Measurements from ENCODE around the gene MED12L.
"Not testable (repeated sequence)": the region's sequence is repeated elsewhere in the genome, so short reads cannot be mapped to it uniquely, and the experiment has no call there.

MED12L gene, protein sequence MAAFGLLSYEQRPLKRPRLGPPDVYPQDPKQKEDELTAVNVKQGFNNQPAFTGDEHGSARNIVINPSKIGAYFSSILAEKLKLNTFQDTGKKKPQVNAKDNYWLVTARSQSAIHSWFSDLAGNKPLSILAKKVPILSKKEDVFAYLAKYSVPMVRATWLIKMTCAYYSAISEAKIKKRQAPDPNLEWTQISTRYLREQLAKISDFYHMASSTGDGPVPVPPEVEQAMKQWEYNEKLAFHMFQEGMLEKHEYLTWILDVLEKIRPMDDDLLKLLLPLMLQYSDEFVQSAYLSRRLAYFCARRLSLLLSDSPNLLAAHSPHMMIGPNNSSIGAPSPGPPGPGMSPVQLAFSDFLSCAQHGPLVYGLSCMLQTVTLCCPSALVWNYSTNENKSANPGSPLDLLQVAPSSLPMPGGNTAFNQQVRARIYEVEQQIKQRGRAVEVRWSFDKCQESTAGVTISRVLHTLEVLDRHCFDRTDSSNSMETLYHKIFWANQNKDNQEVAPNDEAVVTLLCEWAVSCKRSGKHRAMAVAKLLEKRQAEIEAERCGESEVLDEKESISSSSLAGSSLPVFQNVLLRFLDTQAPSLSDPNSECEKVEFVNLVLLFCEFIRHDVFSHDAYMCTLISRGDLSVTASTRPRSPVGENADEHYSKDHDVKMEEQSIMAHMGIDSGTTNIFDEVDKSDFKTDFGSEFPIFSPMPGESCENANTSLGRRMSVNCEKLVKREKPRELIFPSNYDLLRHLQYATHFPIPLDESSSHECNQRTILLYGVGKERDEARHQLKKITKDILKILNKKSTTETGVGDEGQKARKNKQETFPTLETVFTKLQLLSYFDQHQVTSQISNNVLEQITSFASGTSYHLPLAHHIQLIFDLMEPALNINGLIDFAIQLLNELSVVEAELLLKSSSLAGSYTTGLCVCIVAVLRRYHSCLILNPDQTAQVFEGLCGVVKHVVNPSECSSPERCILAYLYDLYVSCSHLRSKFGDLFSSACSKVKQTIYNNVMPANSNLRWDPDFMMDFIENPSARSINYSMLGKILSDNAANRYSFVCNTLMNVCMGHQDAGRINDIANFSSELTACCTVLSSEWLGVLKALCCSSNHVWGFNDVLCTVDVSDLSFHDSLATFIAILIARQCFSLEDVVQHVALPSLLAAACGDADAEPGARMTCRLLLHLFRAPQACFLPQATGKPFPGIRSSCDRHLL (N-terminal part only)

DNA sequence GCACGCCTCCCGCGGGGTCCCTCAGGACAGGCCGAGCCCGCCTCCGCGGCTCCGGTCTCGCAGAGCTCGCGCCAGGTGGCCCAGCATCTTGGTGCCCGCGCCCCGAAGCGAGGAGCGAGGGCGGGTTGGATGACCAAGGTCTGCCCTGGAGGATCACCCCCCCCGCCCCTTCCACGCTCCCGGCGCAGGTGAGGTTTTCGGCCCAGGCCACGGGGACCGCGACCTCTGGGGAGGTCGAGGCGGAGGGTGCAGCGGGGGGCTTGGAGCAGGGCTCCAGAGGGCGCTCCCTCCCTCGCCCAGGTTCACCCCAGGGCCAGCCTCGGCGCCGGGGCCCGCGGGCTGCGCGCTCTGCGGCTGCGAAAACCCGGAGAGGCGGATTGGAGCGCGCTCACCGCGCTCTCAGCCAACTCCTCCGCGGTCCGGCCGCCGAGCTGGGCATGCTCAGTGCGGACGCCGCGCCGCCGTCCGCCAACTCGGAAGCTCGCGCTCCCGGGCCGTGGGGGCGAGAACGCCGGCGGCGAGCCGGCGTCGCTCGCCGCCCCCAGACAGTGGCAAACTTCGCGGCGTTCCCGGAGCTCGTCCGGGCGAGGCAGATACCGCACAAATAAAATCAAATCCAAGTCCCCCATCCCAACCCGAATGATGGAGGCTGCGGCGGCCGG is at the start of gene MED12L:
TSS of gene MED12L (plus strand) at position 438 of the 662 bp plus-strand sequence. CDS start 1,263 bp downstream, outside the sequence.
- peak; percentile 24 for DNase-seq

DNA sequence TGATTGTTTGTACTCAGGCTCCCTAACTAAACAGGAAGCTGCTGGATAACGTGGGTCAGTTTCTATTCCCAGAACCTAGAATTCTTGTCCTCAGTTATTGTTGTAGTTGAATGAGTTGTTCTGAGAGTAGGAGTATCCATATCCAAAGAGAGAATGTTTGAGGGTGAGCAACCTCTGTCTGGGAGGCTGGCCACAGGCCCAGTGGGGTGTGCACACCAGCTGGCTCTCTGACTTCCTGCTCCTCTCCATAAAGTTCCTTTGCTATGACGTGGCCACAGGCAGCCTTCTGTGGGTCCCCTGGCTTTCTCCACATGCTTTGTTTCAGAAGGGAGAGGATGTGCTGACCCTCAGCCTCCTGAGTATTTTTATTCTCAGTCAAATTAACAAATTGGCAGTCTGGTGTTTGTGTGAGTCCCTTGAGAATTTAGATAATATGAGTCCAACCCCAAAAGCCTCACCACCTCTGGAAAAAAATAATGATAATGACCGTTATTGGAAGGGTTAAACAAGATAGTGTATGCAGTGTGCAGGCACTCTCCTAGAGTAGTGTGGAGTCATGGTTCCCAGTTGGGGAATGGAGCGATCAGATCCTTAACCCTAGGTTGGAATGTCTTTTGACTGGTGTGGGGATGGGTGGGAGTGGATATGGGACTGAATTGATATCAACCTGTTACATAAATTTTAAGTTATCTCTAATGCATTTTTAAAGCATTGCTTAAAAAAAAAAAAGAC is 47.6 kb upstream of the MED12L start:
- no peak for DNase-seq

DNA sequence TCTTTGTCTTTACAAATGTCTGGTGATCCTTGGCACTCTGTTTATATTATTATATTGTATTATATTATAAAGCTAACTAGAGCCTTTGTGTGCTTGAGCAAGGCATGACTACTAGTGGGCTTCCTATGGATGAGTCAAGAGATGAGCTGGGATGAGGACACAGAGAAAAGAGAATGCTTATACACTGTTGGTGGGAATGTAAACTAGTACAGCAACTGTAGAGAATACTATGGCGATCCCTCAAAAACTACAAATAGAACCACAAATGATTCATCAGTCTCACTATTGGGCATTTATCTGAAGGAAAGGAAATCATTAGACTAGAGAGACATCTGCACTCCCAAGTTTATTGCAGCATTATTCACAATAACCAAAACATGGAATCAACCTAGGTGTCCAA is 40.8 kb upstream of the MED12L start:
- no peak for DNase-seq

DNA sequence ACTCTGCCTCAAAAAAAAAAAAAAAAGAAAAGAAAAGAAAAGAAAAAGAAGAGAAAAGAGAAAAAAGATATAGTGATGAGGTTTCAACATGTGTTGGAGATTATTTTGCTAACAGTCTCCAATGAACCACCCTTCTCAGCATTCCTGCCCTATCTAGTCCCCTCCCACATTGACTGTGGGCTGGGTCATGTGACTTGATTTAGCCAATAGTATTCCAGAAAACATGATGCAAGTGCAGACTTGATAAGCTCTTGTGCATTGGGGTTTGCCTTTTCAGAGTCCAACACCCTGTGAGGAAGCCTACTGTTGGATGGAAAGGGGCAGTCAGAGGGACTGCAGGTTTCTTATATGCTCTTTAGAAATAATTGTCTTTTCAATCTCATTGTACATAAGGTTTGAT is 37.8 kb upstream of the MED12L start:
- DNase-seq: no peak

DNA sequence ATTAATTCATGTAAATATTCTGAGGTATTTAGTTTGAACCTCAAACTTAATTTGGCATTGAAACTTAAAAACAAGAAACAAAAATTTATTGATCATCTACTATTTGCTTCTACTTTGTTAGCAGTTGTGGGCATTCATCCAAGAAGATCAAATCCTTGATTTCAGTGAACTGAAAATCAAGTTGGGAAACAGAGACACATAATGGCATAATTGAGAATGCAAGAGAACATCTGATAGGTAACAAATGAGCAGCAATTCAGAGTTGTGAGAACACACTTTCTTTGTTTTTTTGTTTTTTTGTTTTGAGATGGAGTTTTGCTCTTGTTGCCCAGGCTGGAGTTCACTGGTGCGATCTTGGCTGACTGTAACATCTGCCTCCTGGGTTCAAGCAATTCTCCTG is 33.9 kb upstream of the MED12L start:
- DNase-seq: no peak

DNA sequence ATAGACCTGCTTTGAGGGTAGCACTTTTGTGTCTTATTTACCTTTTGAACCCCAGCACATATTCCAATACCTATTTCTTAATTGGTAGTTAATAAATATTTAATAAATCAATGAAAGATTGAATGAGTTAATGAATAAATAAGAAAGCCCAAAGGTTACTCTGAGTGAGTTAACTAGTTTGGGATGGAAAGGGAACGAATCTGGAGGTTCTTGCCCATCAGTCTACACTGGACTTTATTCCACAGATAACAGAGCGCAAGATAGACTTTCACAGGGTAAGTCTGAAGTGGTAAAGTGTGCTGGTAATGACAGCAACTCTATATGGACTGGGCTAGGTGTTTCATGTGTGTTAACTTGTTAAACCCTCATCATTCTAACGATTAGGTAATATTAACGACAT is 33.1 kb upstream of the MED12L start:
- no peak for DNase-seq

DNA sequence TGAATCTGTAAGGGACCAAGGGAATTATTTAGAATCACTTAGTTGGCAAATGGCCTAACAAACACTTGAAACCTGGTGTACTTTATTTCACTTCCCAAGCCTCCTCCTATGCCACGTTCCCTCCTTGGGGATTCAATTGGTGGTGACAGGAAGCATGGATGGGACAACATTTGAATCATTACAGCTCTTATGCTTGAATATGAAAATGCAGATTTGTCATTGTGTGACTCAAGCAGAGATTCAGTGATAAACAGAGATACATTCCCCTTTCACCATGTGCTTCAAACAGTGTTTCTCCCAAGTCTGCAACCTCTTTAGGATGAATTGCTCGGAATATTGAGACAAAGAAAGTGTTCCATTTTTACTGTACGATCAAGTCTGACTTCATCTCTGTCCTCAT is 32.7 kb upstream of the MED12L start:
- no peak for DNase-seq

DNA sequence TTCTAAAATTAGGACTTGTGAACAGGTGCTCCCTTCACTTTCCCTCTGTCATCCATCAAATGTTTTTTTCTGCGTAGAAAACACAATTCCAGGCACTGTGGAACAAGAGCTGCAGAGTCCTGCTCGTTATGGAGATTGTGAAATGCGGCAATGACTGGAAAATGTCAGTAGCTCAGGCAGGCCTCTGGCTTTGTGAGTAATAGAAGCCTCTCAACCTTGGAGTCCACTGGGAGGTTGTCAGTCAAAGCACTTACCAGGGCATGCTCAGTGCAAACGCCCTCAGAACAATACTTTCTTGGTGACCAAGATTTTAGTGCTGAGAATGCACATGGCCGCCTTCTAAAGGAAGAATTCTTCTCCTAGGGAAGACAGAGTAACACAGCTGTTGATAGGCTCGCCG is 26.7 kb upstream of the MED12L start:
- DNase-seq: no peak

DNA sequence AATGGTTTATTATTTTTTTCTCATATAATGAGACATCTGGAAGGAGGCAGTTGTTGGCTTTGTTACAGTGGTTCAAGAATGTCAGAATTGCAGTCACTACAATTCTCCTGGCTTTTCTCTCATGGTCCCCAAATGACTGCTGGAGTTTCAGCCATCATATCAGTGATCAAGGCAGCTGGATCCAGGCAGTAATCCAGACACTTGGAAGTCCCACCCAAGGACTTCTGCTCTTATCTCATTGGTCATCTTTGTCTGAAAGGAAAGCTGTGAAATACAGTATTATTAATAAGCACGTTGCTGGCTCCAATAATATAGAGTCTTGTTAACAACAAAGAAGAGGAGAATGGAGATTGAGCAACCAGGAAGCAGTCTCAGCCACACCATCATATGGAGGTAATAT is 22.9 kb upstream of the MED12L start:
- no peak for DNase-seq

DNA sequence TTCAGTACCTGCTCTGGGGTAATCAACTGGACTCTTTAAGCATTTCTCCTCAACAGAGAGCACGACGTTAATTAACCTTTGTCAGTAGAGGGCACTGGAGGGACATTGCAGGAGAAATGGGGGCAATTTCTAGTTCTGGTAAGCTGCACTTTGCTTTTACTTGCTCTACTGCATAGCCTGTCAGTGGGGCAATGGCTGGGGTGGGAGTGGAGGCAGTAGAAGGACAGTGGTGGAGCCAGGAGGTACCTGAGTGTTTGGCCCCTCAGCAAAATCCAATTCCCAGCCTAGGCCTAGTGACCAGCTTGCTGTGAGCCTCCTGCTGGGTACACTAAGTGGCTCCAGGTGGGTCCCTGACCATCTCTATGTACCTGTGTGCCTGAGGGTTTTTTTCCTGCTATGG is 18.3 kb upstream of the MED12L start:
- no peak for DNase-seq

DNA sequence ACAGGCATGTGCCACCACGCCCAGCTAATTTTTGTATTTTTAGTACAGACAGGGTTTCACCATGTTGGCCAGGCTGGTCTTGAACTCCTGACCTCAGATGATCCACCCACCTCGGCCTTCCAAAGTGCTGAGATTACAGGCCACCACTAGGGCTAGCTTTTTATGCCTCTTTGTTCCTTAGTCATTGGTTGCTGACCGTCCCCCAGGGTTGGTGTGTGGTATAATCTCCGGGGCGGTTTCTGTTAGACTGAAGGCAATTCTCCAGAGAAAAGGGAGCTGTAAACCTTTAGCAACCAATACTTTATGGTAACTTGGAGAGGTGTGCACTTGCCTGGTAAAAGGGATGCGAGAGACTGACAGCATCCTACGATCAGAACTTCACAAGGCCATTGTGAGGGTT is 12.6 kb upstream of the MED12L start:
- DNase-seq: not testable (repeated sequence)

DNA sequence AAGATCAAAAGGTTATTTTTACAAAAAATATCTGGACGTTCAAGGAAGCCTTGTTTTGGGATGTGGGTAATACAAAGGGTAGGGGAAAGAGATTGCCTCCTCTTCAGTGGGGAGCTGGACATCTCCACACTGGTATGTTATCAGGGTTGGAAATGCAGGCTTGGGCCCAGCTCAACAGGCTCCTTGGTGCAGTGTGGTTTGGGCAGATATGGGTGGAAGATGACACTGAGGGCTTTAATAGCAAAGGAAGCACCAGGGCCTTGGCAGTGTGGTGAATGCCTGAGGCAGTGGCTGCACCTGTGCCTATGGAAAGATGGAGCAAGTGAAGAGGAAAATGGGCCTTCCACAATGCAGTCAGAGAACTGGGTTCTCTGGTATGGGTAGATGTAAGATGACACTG is 11.2 kb upstream of the MED12L start:
- no peak for DNase-seq

DNA sequence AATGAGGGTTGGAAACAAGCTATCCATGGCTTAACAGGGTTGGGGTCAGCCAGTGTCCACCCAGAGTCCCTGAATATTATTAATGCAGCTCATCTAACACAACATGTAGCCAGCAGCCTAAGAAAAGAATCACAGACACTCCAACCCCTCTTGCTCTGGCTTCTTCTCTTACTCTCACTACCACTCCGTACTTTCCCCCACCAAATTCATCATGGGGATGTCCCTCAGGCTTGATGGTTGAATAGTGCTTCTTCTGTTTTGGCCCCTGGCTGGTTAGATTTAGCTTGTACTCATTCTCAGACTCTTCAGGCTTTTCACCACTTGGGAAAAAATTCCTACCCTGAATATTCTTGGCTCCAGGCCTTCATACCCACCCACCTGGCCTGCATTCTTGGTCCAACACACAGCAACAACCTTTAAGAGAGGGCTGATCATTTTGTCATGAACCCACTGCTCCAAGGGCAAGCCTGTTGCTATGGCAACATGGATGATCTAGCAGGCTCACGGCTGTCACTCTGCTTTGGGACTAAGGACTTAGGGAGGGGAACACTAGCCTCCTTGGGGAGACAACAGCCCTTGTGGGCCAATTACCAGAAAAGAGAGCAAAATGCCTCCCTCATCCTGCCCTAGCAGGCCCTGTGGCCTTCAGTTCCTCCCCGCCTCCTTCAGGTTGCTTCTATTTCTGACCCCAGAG is 9.4 kb upstream of the MED12L start:
- no peak for DNase-seq

DNA sequence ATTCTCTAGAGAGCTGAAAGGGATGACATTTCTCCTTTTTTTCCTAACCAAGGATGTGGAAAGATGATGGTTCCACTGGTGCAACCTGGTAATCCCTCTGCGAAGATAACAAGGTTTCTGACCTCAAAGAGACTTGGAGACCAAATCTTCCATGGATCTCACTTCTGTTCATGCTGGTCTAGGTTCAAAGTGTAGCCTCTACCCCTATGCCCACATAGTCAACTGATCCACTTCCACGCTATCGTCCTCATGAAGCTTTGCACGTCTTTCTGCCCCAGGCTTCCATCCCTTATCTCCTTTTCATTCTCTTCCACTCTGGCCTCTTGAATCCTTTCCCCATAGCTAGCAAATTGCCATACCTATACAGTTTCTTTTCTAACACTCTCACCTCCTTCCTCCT is 8.8 kb upstream of the MED12L start:
- no peak for DNase-seq

DNA sequence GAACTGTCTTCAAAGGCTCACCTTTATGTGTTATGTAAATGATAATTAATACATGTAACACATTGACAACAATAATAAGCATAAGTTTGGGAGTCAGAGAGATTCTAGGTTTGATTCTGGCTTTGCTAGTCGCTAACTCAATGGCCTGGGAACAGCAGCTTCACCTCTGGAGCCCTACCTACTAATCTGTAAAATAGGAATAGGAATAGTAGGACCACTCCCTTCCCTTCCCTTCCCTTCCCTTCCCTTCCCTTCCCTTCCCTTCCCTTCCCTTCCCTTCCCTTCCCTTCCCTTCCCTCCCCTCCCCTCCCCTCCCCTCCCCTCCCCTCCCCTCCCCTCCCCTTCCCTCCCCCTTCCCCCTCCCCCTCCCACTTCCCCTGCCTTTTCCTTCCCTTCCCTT is 4.4 kb upstream of the MED12L start:
- DNase-seq: not testable (repeated sequence)

DNA sequence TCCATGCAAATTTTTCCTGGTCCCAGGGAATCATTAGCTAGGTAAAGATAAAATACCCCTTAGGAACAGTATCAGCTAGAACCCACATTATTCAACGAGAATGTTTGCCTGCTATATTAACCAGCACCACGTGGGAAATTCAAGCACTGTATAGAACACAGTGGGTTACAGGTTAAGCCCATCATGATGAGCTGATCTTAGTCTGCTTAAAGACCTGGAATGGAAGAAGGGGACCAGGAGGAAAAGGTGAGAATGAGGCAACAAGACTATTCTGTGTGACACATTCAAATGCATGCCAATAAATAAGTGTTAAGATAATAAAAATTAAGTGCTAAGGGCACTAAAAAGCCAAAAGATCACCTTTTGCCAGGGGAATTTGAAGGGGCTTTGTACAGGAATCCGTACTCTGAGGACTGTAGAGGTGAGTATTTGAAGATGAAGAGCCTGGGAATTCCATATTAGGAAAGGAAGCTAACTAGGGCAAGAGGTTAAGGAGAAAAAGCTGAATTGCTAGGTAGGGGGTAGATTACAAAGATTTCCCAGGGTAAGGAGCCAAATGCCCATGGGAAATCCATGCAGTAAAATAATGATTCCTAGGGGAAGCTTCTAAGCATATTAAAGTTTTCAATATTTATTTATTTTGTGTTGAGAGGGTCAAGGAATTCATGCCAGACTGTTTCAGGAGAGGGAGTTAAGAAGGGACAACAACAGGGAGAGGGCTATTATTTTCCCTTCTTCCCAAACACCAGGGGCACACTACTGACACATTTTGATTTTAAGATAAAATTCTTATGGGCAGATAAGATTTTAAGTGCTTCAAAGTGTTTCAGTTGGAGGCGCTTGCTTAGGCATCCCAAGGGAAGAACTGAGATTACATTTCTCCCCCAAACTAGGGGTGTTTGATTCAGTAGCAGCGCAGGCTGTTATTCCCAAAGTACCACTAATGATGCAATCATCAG is 2.3 kb upstream of the MED12L start:
- DNase-seq: no peak

DNA sequence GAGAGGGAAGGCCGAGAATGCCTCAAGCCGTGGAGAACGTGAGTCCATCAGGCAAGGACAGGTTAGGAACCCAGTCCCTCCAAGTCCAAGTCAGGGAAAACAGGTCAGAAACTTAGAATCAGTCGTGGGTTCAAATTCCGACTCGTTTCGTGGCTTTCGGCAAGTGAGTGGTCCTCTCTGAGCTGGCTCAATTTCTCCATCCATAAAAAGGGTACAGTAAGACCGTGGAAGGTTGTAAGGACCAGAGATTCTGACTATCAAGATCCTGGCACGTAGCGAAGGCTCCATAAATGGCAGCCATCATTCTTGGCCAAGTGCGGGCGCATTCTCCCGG is 604 bp upstream of the MED12L start:
- DNase-seq: no peak

DNA sequence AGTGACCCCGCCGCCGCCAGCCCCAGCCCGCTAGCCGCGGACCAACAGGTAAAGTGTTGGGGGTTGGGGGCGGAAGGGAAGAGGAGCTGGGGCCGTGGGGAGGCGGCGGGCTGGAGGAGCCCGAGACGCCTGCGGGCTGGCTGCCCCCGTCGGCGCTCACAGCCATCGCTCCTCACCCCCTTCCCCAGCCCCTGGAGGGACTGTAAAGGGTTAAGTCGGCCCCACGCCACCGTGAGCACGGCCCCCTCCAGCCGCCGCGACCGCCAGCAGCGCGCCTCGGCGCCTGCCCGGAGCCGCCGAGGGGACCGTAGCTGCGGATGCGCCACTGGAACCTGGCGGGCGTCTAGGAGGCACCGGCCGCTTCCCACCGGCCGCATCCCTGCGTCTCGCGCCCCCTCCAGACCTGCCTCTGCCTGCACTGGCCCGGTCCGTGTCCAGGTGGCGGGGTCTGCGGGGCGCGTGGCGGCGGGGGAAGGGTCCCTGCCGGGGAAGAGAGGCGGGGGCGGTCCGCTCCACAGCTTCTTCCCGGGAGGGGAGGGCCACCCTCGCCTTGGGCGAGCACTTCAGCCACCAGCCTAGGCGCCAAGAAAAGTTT is 522 bp downstream of the MED12L start:
- DNase-seq: no peak

DNA sequence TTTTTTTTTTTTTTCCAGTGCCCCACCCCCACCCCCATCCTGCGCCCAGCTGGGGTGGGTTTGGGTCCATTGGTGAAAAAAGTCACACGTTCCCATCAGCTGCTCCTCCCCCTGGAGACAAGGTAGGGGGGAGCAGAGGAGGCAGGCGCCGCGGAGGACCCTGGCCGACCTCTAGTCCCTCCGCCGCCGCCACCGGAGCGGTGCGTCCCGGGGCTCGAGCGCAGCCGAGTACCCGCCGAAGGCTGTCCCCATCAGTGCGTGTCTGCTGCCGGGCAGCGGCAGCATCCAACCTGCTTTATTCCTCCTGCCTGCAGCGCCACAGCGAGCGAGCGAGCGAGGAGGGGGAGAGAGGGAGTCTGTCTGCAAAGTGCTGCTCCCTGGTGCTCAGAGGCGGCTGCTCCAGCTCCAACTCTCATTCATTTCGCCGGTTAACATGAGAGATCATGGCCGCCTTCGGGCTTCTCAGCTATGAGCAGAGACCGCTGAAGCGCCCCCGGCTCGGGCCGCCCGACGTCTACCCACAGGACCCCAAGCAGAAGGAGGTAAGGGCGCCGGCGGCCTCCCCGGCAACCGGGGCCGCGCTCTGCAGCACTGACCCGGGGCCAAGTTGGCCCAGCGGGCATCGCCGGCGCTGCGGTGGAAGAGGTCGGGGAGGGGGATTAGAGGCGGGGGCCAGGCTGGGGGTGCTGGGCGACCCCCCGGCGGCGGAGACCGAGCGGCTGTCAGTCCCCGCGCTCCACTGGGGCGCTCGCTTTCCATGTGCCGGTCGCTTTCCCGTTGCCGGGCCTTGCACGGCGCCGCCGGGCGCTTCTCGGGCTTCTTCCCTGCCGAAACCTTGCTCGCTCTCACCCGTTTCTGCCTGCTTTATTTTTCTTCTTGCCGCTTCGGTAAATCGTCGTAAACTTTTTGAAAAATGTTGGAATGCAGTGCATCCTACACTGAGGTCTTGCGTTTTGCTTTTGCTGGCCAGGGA is 1.3 kb downstream of the MED12L start:
- DNase-seq: peak; percentile 59

Data from activated CD4-positive, alpha-beta T cell treated with anti-CD3 and anti-CD28 coated beads, Interleukin-2, amount 50 U/mL, for 1 hour (primary cell).